HuH-7.5 (cell line): ENCODE results near the gene CHCT1.

Experiments
- DNase-seq: peaks from one replicate; pipeline ENCODE4 v3.0.0; 2011; ENCODE audit warnings: low spot score

CHCT1 gene

GRCh38 chr17:60442271-60443173, 20.2 kb downstream of the CHCT1 start:
- no peak for DNase-seq

GRCh38 chr17:60443713-60444112, 21.4 kb downstream of the CHCT1 start:
- DNase-seq, result no peak

GRCh38 chr17:60445144-60445543, 22.9 kb downstream of the CHCT1 start:
- no peak for DNase-seq

- no peak for DNase-seq
These were observed 25.1 kb downstream of the CHCT1 start for GRCh38 chr17:60447375-60447774.

GRCh38 chr17:60451071-60451470, 28.8 kb downstream of the CHCT1 start:
- no peak for DNase-seq

- no peak for DNase-seq
These were observed 29.7 kb downstream of the CHCT1 start for GRCh38 chr17:60451965-60452364.

- no peak for DNase-seq
These were observed 33.1 kb downstream of the CHCT1 start for GRCh38 chr17:60455378-60455777.

- no peak for DNase-seq
These were observed 34.9 kb downstream of the CHCT1 start for GRCh38 chr17:60457148-60457547.

GRCh38 chr17:60461584-60461983, 39.3 kb downstream of the CHCT1 start:
- no peak for DNase-seq

GRCh38 chr17:60463157-60463835, 41.0 kb downstream of the CHCT1 start:
- no peak for DNase-seq

GRCh38 chr17:60464343-60464742, 42.1 kb downstream of the CHCT1 start:
- DNase-seq, result no peak

GRCh38 chr17:60468371-60468770, 46.1 kb downstream of the CHCT1 start:
- DNase-seq, result no peak

- no peak for DNase-seq
These were observed 49.2 kb downstream of the CHCT1 start for GRCh38 chr17:60471451-60471850.

- no peak for DNase-seq
These were observed 50.2 kb downstream of the CHCT1 start for GRCh38 chr17:60472449-60472848.

GRCh38 chr17:60473788-60474187, 51.5 kb downstream of the CHCT1 start:
- no peak for DNase-seq
